A549 (cell line): ENCODE data around the gene HDDC3. TPM values are rescaled to one million over a fixed set of nuclear protein-coding genes. Genes with fewer than 3 reads are reported as not detected.

Experiments used
- ATAC-seq, 2 experiments: fragments of 200-7000 bp in 1 of 2; fragments of >200 bp in 1 of 2; cut with Nextera tagmentation in 1 of 2; cut with Tn5 transposase in 1 of 2; 3 replicates each; pipeline versions ENCODE4 v1.8.0 to v1.9.1; 2018 to 2020; ENCODE audit warnings: mild to moderate bottlenecking in 1 of 2, moderate library complexity in 1 of 2
- CTCF ChIA-PET: fragments of 300-600 bp; sonication (Branson Sonifier 250); formaldehyde crosslinking; extraction: SDS; loops from one replicate; lab custom pipeline; 2021; ENCODE audit warnings: antibody characterized with exemption, inconsistent platforms; lab: Yijun Ruan, JAX
- POLR2A ChIA-PET: fragments of 350-600 bp; formaldehyde crosslinking; extraction: SDS; loops from one replicate; lab custom pipeline; 2021; ENCODE audit warnings: antibody characterized with exemption, inconsistent platforms; lab: Yijun Ruan, JAX
- DNase-seq, 2 experiments: peaks; one replicate each; pipeline versions ENCODE4 v3.0.0 to v3.0.0-alpha.2; 2011 to 2016; ENCODE audit warnings: low read depth in 1 of 2, low spot score in 1 of 2
- FAIRE-seq: peaks from 2 replicates; lab custom pipeline; 2011; peaks lifted over from hg19 to GRCh38; lab: Jason Lieb, UNC
- H3K27ac ChIP-seq, 2 experiments: fragments of >200 bp; sonication (Bioruptor Twin); formaldehyde crosslinking; 3 replicates each; pipeline ENCODE4 v1.5.1; 2016 to 2017
- H3K4me1 ChIP-seq: fragments of >200 bp; sonication (Bioruptor Twin); formaldehyde crosslinking; 3 replicates; pipeline ENCODE4 v1.6.1; 2016
- H3K4me2 ChIP-seq: fragments of >200 bp; sonication (Bioruptor Twin); formaldehyde crosslinking; 3 replicates; pipeline ENCODE4 v1.6.1; 2016
- H3K4me3 ChIP-seq: fragments of >200 bp; sonication (Bioruptor Twin); formaldehyde crosslinking; 3 replicates; pipeline ENCODE4 v1.5.1; 2016
- H3K9me3 ChIP-seq: fragments of >200 bp; sonication (Bioruptor Twin); formaldehyde crosslinking; 3 replicates; pipeline ENCODE4 v1.6.1; 2016
- BHLHE40 ChIP-seq: IDR thresholded peaks from 2 replicates; pipeline ENCODE4 v1.6.1; 2012; ENCODE audit warnings: low read depth, low read length, inconsistent platforms
- CEBPB ChIP-seq, 2 experiments: fragments of >200 bp in 1 of 2; sonication (Bioruptor Twin) in 1 of 2; formaldehyde crosslinking in 1 of 2; IDR thresholded peaks; 2 replicates each; pipeline ENCODE4 v1.6.1; 2012 to 2016
- CHD4 ChIP-seq: fragments of 200-600 bp; sonication (generic); IDR thresholded peaks from 2 replicates; pipeline ENCODE4 v1.6.1; 2016; ENCODE audit warnings: antibody characterized with exemption, mild to moderate bottlenecking, borderline replicate concordance
- CTCF ChIP-seq: fragments of >200 bp; sonication (Bioruptor Twin); formaldehyde crosslinking; IDR thresholded peaks from 3 replicates; pipeline ENCODE4 v1.5.1; 2016
- EHMT2 ChIP-seq: fragments of 200-600 bp; sonication (generic); IDR thresholded peaks from 2 replicates; pipeline ENCODE4 v1.6.1; 2016; ENCODE audit warnings: antibody characterized with exemption, low read depth, mild to moderate bottlenecking, moderate library complexity
- ELK1 ChIP-seq: fragments of 150-350 bp; IDR thresholded peaks from 2 replicates; pipeline ENCODE4 v1.6.1; 2014; ENCODE audit warnings: low read depth, mild to moderate bottlenecking, low read length
- FOSL2 ChIP-seq, 2 experiments: fragments of 450-650 bp in 1 of 2; fragments of >200 bp in 1 of 2; sonication (Bioruptor Twin) in 1 of 2; formaldehyde crosslinking; IDR thresholded peaks; 2 replicates each; pipeline versions ENCODE4 v1.5.0 to v1.6.1; 2016 to 2020; ENCODE audit warnings: mild to moderate bottlenecking in 1 of 2, moderate library complexity in 1 of 2
- FOXS1 ChIP-seq: fragments of 250-450 bp; sonication (Bioruptor Pico); IDR thresholded peaks from 2 replicates; pipeline ENCODE4 v1.5.0; 2020; ENCODE audit warnings: mild to moderate bottlenecking, moderate library complexity
- HEYL ChIP-seq: fragments of 250-450 bp; sonication (Bioruptor Pico); IDR thresholded peaks from 2 replicates; pipeline ENCODE4 v1.8.0; 2021; ENCODE audit warnings: mild to moderate bottlenecking, moderate library complexity
- HMGXB4 ChIP-seq: fragments of 250-450 bp; sonication (Bioruptor Pico); IDR thresholded peaks from 2 replicates; pipeline ENCODE4 v1.5.0; 2021; ENCODE audit warnings: mild to moderate bottlenecking, moderate library complexity, borderline replicate concordance
- HOXA7 ChIP-seq: fragments of 250-450 bp; sonication (Bioruptor Pico); IDR thresholded peaks from 2 replicates; pipeline ENCODE4 v1.5.0; 2020; ENCODE audit warnings: mild to moderate bottlenecking, moderate library complexity
- HOXB13 ChIP-seq: fragments of 250-450 bp; sonication (Bioruptor Pico); IDR thresholded peaks from 2 replicates; pipeline ENCODE4 v1.5.0; 2020; ENCODE audit warnings: low read depth, mild to moderate bottlenecking, moderate library complexity
- HOXB5 ChIP-seq: fragments of 250-450 bp; sonication (Bioruptor Pico); IDR thresholded peaks from 2 replicates; pipeline ENCODE4 v1.5.0; 2020; ENCODE audit warnings: mild to moderate bottlenecking, moderate library complexity
- KDM1A ChIP-seq: fragments of 200-600 bp; sonication (generic); IDR thresholded peaks from 2 replicates; pipeline ENCODE4 v1.6.1; 2016; ENCODE audit warnings: low read depth, mild to moderate bottlenecking
- MAFK ChIP-seq: fragments of 450-650 bp; IDR thresholded peaks from 2 replicates; pipeline ENCODE4 v1.6.1; 2014; ENCODE audit not compliant: partially characterized antibody
- MAZ ChIP-seq: fragments of 150-350 bp; IDR thresholded peaks from 2 replicates; pipeline ENCODE4 v1.6.1; 2014; ENCODE audit warnings: antibody characterized with exemption, low read depth, low read length, borderline replicate concordance
- MYC ChIP-seq: IDR thresholded peaks from 2 replicates; pipeline ENCODE4 v1.6.1; 2012; ENCODE audit warnings: mild to moderate bottlenecking, inconsistent platforms, low read length, improper control_type of control experiment, borderline replicate concordance
- NPAS2 ChIP-seq: fragments of 250-450 bp; sonication (Bioruptor Pico); IDR thresholded peaks from 2 replicates; pipeline ENCODE4 v1.8.0; 2022; ENCODE audit warnings: mild to moderate bottlenecking, moderate library complexity, borderline replicate concordance
- PBX3 ChIP-seq: IDR thresholded peaks from 2 replicates; pipeline ENCODE4 v1.6.1; 2012
- PHF8 ChIP-seq: fragments of 200-600 bp; sonication (generic); IDR thresholded peaks from 2 replicates; pipeline ENCODE4 v1.6.1; 2016; ENCODE audit warnings: low read depth, mild to moderate bottlenecking, antibody characterized with exemption, moderate library complexity, borderline replicate concordance
- RCOR1 ChIP-seq: fragments of 150-350 bp; IDR thresholded peaks from 2 replicates; pipeline ENCODE4 v1.6.1; 2014; ENCODE audit warnings: antibody characterized with exemption, low read length, low read depth
- RFX5 ChIP-seq: fragments of 450-650 bp; IDR thresholded peaks from 2 replicates; pipeline ENCODE4 v1.7.1; 2014; ENCODE audit warnings: antibody characterized with exemption, mild to moderate bottlenecking, moderate library complexity
- TP53 ChIP-seq: fragments of 250-450 bp; sonication (Bioruptor Pico); IDR thresholded peaks from 2 replicates; pipeline ENCODE4 v1.5.0; 2021; ENCODE audit warnings: mild to moderate bottlenecking, moderate library complexity
- ZSCAN20 ChIP-seq: fragments of 250-450 bp; sonication (Bioruptor Pico); IDR thresholded peaks from 2 replicates; pipeline ENCODE4 v1.8.0; 2022; ENCODE audit warnings: mild to moderate bottlenecking, moderate library complexity
- WGBS: methylation state at CpG from one replicate; pipeline ENCODE4 v1.1.6; 2017; ENCODE audit errors: missing lambda C conversion rate; 5-methylcytosine and 5-hydroxymethylcytosine counted together
- polyA plus RNA-seq, 4 experiments: library from polyadenylated mRNA; depleted of rRNA in 3 of 4; stranded (reverse); fragments of >200 nt; fragmentation: RNase III in 1 of 4; extraction: RNeasy Plus Mini Kit Qiagen cat#74134 plus additional on column Dnase treatment in 1 of 4; gene quantifications; 2 replicates in 3 of 4; 3 replicates in 1 of 4; pipeline ENCODE4 v1.2.3, GENCODE V29; 2011 to 2017

The HDDC3 gene
- polyA plus RNA-seq, 2 of the 4 experiments (the other 2 are of a cell fraction): 26.1 to 31.9 TPM

DNA sequence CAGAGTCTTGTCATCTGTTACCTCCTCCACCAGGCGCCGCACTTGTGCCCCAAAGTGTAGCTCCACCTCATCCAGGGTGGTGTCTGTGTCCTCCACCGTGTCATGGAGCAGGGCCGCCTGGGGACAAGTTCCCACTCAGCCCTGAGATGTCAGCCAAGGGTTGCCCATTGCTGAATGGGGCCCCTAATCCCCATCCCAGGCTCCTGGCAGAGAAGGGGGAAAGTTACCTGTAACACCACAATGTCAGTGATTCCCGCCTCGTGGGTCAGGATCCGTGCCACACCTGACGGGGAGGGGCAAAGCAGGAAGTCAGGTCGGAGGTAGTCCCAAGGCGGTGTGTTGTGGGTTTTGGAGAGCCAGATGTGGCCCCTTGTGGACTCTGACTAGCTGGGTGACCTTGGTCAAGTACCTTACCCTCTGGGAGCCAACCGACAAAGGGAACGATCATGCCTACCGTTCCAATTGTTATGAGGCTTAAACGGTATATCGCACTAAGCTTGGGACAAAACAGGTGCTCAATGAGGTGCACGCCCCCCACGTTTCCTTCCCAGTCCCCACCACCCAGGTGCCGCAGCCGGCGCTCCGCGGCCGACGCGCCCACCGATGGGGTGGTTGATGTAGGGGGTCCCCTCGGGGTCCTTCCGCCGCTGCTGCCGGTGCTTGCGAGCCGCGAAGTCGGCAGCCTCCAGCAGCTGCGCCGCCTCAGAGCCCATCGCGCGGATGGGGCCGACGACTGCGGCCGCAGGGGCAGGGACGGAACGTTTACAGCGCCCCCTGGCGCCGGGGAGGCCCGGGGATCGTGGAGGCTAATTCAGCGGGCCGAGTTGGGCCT, at the start of gene HDDC3 (continued):
- TF ChIP-seq CTCF (peak; percentile 95), MAZ (no peak), CEBPB (IDR thresholded peaks at IDR 0.05) (no peak), FOSL2 (IDR thresholded peaks at IDR 0.05) (no peak), FOSL2 (CRISPR knock-in tag; IDR thresholded peaks at IDR 0.05) (no peak), KDM1A (peak; percentile 31; the same call in 1 of the 2 replicates), MYC (peak; percentile 56; the same call in 1 of the 2 replicates)

DNA sequence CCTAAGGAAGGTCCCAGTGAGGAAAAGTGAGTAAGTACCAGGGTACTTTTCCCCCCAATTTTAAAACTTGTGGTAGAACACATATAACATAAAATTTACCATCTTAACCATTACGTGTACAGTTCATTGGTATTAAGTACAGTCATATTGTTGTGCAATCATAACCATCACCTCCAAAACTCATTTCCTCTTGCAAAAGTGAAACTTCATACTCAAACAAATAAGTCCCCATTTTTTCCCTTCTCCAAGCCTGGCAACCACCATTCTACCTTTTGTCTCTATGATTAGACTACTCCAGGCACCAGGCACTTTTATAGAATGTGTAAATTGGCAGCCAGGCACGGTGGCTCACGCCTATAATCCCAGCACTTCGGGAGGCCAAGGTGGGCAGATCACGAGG, 49.8 kb upstream of the HDDC3 start:
- FAIRE-seq (no peak), ATAC-seq (no peak), DNase-seq (no peak)
- no peak for TF ChIP-seq FOXS1 (CRISPR knock-in tag)
- TF ChIP-seq CEBPB (IDR thresholded peaks at IDR 0.05): peak; percentile 29 to 54; a peak in 2 of 4 replicates
- peak; percentile 5 for TF ChIP-seq MAFK
- H3K4me2 ChIP-seq: no peak overlapping the region
- CTCF ChIA-PET: interaction anchor here (1.8 to 18.2 kb wide), 4 partner anchors 23 to 290 kb away, joined by 6 to 247 read pairs (median 48); partner anchors contain the start of genes HDDC3, RCCD1 and UNC45A
- peaks cover 12% of the 10 kb centered on the region for H3K4me1 ChIP-seq
- no peak overlapping the region for H3K4me3 ChIP-seq
- 89% methylated on average over 5 of the region's 5 CpGs for WGBS
- H3K9me3 ChIP-seq: no peaks in the 10 kb centered on the region
- POLR2A ChIA-PET: interaction anchor here (0.6 kb wide), 1 partner anchor 13 kb away, joined by 4 read pairs; no protein-coding TSS in a partner anchor
- no peak overlapping the region for H3K27ac ChIP-seq

DNA sequence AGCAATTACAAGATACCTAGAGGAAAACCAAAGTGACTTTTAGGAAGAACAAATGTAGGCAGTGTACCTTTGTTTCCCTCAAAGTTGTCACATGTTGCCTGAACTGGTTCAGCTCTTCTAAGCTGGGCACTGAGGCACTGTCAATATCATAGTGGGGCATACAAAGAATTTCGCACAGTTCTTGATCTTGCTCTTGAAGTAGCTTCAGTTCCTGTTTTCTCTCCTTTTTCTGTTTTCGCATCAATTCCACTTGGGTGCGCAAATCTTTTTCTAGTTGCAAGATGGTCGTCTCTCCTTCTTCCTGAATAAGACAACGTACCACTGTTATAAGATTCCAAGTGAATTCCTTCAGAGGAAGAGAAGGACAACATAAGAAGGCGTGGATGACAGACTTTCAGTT, 49.3 kb upstream of the HDDC3 start:
- no peak for FAIRE-seq
- no peak overlapping the region for H3K27ac ChIP-seq
- TF ChIP-seq BHLHE40: no peak
- no peak for TF ChIP-seq PBX3
- TF ChIP-seq HOXA7 (CRISPR knock-in tag): no peak
- no peak for TF ChIP-seq RCOR1
- no peak for TF ChIP-seq ELK1
- TF ChIP-seq HOXB5 (CRISPR knock-in tag): no peak
- no peak for TF ChIP-seq ZSCAN20
- TF ChIP-seq RFX5: no peak
- no peak for TF ChIP-seq HEYL (CRISPR knock-in tag)
- no peak for TF ChIP-seq PHF8
- TF ChIP-seq FOSL2 (IDR thresholded peaks at IDR 0.05): no peak
- TF ChIP-seq FOSL2 (CRISPR knock-in tag; IDR thresholded peaks at IDR 0.05): no peak
- TF ChIP-seq CHD4: no peak
- no peak for TF ChIP-seq CTCF
- TF ChIP-seq HMGXB4 (CRISPR knock-in tag): no peak
- TF ChIP-seq TP53 (CRISPR knock-in tag): no peak
- TF ChIP-seq EHMT2: no peak
- no peak for TF ChIP-seq NPAS2
- no peak for TF ChIP-seq HOXB13 (CRISPR knock-in tag)
- TF ChIP-seq MAFK: no peak
- no peak overlapping the region for H3K4me3 ChIP-seq
- peaks cover 12% of the 10 kb centered on the region for H3K4me1 ChIP-seq
- POLR2A ChIA-PET: interaction anchor here (0.6 kb wide), 1 partner anchor 13 kb away, joined by 4 read pairs; no protein-coding TSS in a partner anchor
- H3K9me3 ChIP-seq: no peaks in the 10 kb centered on the region
- ATAC-seq: no peak
- CTCF ChIA-PET: interaction anchor here (1.7 to 18.2 kb wide), 5 partner anchors 23 to 290 kb away, joined by 6 to 247 read pairs (median 13); partner anchors contain the start of genes HDDC3, RCCD1 and UNC45A
- no peak overlapping the region for H3K4me2 ChIP-seq
- no peak for DNase-seq
- WGBS: 94% methylated on average over 6 of the region's 6 CpGs
